NCI-H2196 (cell line): Measurements from ENCODE around the gene BTAF1.

Experiments
- DNase-seq: peaks from one replicate; lab custom pipeline; 2025; ENCODE audit not compliant: unreplicated experiment; lab: John Stamatoyannopoulos, UW

BTAF1 gene

DNA sequence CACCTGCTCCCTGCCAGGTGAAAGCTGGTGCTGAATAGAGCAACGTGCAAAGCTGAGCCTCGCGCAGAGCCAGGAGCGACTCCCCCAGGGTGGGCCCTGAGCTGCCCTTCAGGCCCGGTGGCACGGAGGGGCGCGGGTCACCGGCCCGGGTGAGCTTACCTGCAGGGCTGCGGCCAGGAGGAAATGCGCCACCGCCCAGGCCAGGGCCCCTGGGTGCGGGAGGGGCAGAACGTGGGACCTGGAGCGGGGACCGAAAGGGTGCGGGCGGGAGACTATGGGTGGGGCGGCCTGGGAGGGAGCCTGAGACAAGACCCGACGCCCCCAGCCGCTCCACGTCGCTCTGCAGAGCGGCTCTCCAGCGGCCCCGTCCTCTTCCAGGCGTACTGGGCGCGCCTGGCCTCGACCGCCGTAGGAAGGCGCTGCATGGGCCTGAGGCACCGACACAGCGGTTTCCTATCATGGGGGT, 122.1 kb downstream of the BTAF1 start:
- no peak for DNase-seq

DNA sequence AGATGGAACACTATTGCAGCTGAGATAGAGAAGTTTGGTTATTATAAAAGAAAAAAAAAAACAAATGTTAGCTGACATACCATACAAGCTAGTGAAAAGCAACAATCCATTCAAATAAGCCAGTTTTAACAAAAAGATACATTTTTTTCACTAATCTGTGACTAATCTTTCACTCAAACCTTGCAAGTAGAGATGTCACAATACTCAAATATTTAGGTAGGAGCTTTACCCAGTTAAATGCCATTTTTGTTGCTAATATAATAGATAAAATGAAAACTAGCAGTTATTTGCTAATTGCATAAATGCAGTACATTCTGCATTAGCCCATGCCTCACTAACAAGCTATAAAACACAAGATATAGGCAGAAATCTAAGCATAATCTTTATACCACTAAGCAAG, 123.6 kb downstream of the BTAF1 start:
- DNase-seq: no peak

DNA sequence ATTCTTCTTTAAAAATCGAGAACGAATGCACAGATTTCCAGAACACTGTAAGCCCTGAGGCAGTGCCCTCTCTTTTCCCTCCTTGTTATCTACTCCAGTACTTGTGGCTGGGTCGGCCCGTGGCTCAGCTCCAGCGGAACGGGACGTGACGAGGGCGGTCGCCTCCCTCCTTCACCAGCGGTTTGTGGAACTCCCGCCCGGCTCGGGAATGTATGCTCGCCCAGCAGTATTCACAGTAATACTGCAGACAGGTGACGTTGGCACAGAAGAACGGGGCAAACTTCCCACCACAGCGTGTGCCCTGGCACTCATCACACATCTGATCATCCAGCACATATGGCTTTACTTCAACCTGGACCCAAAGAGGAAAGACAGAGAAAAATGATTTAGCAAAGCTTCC, 128.5 kb downstream of the BTAF1 start:
- DNase-seq: no peak

DNA sequence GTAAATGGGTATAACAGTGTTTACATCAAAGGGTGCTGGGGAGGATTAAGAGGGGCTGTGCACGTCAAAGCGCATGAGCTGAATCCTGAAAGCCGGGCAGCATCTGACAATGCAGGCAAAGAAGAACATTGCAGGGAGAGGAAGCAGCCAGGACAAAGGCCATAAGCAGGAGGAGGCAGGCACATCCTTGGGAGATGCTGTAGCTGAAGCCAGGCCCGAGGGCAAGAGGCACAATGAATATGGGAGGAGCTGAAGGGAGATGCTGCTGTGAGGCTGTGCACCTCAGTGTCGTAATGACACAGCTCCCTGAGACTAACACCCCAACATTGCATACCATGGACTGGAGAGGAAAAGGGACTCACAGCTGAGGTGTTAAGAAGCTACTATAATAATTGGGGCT, 129.2 kb downstream of the BTAF1 start:
- no peak for DNase-seq

DNA sequence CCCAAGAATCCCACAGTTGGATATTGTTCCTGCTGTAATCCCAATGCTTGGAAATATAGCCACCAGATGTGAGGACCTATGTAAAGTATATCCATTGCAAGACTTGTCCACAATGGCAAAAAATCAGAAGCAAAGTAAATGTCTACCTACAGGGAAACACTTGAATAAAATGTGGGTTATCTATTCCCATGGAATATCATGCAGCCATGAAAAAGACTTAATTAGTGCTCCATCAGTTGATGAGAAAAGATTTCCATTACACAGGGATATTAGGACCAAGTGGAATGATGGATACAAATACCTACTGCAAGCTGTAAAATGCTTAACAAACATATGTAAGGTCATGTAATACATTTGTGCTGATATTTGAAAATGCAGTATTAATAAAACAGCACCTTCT, 131.2 kb downstream of the BTAF1 start:
- DNase-seq: no peak

DNA sequence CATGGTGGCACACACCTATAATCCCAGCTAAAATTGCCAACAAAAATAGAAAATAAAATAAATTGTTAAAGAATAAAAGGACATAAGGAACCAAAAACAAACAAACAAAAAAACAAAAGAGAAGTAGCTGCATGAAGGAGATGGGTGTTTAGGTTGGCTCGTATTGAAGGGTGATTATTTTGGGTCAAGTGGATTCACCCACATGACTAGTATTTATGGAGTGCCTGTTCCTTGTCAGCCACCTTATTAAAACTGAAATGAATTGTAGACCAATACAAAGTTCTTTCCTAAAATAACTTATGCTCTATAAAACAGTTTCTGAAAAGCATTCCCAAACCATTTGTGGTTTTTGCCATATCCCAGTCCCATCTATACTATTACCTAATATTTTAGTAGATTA, 138.7 kb downstream of the BTAF1 start:
- DNase-seq: no peak

DNA sequence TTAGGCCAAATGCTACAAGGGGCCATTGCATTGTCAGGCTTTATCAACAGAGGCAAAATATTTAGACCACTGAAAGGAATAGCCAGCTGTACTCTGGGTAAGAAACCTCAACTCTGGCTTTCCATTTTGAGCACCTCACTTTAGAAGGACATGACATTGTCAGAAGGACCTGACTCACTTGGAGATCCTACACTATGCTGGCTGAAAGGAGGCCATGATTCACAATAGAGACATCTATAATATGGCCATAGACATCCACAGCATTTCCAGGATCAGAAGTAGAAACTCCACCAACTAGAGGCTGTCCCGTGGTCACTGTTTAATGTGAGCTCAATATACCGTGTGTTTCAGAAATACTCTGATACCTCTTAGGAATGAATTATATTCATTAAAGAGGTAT, 140.9 kb downstream of the BTAF1 start:
- DNase-seq: no peak

DNA sequence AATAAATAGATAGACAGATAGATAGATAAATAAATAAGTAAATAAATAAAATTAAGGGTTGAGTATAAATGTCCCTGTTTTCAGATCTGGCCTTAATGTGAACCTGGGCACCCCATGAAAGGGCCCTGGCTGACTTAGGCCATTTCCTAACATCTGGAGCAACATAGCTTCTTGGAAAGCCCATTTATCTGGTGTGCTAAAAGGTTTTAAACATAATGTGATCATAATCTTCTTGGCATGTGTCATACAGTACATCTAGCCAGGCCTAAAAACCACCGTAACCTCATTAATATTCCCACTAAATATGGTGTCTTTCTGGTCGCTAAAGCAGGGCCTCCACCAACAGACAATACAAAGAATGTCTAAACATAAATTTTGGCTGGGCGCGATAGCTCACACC, 142.8 kb downstream of the BTAF1 start:
- no peak for DNase-seq

DNA sequence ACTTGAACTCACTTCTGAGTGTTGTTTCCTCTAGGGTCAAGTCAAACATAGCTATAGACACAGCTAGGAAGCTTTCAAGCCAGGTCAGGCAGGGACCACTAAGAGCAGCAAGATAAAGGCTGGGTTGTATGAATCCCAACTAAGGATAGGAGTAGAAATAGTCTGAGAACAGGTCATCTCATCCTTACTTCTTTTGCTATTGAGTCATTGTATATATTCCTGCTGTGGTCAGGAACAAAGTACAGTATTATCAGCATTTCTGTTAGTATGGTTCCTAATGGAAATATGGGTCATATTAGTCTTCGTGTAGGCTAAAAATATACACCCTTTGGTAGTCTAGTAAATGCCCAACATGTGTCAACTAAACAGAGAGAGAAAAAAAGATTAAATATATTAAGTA, 145.3 kb downstream of the BTAF1 start:
- no peak for DNase-seq

DNA sequence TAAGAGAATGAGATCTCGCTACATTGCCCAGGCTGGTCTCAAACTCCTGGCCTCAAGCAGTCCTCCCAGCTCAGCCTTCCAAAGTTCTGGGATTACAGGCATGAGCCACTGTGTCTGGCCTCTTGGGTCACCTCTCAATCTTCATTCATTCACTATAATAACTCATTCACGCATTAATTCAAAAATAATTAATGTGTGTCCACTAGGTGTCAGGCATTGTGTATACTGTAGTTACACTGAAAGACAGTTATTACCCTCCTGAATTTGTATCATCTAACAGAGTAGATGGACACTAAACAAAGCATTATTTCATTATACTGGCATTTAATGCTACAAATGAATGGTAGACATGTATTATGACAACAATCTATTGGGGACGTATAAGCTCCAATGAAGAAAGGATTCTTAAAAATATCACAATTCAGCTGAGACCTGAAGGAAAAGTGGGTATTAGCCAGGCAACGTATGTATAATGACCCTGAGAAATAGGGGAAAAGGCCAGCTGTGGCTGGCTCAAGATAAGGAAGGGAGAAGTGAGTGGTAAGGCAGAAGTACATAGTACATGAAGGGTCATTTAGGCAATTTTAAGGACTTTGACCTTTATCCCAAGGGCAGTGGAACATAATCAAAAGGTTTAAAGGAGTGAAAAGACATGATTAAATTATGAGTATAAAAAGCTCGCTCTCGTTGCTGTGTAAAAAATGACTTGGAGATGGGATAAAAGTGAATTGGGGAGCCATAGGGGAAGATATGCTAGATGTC, 150.7 kb downstream of the BTAF1 start:
- no peak for DNase-seq

DNA sequence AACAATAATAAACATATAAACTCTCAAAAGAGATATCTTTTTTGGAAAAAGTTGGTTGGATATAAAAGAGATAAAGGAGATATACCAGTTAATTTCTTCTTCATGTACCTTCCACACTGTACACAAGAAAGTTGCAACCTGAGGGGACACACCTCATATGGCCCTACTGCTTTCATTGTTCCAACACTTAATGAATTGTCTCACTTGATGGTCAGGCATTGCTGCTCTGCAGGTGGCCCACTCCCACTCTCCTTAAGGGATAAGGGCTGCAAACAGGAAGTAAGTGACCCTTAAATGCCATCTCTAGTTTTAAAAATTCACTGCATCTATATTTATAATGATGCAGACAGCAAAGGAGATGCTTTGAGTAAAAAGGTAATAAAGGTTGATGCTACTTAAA, 152.3 kb downstream of the BTAF1 start:
- no peak for DNase-seq

DNA sequence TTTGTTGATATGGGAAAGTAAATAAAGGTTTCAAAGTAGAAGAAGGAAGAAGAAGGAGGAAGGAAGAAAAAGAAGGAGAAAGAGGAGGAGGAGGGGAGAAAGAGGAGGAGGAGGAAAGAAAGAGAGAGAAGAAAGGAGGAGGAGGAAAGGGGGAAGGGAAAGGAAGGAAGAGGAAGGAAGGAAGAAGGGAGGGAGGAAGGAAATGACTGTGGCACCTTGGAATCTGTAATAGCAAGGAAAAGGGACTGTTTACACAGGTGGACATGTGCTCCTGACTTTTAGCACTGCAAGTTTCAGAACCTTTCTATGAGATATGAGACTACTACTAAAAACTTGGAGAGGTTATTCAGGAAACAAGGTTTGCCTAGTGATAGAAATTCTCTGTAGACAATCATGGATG, 153.2 kb downstream of the BTAF1 start:
- DNase-seq: no peak

DNA sequence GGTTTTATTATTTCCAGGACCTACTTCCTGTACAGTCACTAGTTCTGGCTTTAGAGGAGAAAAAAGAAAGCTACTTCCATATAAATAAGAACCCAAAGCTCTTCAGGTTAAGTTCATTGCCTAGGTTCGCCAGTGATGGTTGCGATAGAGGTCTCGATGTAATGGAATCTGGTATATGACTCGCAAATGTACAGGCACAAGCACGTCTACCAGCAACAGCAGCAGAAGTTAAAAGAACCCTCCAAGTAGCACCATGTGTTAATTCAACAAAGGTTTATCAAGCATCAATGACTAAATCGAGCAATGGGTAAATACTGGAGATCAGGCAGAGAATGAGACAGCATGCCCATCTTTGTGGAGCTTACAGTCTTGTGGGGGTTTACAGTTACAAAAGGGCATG, 155.4 kb downstream of the BTAF1 start:
- no peak for DNase-seq
